Measurements from ENCODE around the gene CRB2. TPM values are rescaled to one million over a fixed set of nuclear protein-coding genes. Genes with fewer than 3 reads are reported as not detected.
A peak's percentile ranks its signal among the peaks of the same experiment; 100 is the strongest.

The CRB2 gene
- total RNA-seq, 2 experiments from 2014 or later = 0.09 TPM; not detected in 1

- H3K36me3 Mint-ChIP-seq (ENCODE audit: low read depth) = no peaks in the 10 kb centered on the region
- CTCF ChIA-PET = interaction anchor here (0.6 to 3.6 kb wide), 60 partner anchors 9 to 689 kb away, joined by 3 to 63 read pairs (median 4); partner anchors contain the start of gene STRBP
- peak; percentile 77 for DNase-seq
- peak; percentile 88 for ATAC-seq
- H3K9me3 Mint-ChIP-seq = no peaks in the 10 kb centered on the region
- no peak overlapping the region for H3K4me3 Mint-ChIP-seq
- intact Hi-C loops (cut with micrococcal nuclease) = loop anchor here (5.0 kb wide), 2 partner anchors 37 to 268 kb away; no protein-coding TSS in a partner anchor
- POLR2A ChIA-PET = interaction anchor here (1.0 to 1.8 kb wide), 3 partner anchors 81 to 257 kb away, joined by 3 to 6 read pairs (median 4); no protein-coding TSS in a partner anchor
- no peak overlapping the region for H3K27ac Mint-ChIP-seq
- peaks cover 9% of the 10 kb centered on the region for H3K27me3 Mint-ChIP-seq
- peaks cover 4% of the 10 kb centered on the region for H3K4me1 Mint-ChIP-seq (ENCODE audit: low read depth)
- TF ChIP-seq, protein P1, sequence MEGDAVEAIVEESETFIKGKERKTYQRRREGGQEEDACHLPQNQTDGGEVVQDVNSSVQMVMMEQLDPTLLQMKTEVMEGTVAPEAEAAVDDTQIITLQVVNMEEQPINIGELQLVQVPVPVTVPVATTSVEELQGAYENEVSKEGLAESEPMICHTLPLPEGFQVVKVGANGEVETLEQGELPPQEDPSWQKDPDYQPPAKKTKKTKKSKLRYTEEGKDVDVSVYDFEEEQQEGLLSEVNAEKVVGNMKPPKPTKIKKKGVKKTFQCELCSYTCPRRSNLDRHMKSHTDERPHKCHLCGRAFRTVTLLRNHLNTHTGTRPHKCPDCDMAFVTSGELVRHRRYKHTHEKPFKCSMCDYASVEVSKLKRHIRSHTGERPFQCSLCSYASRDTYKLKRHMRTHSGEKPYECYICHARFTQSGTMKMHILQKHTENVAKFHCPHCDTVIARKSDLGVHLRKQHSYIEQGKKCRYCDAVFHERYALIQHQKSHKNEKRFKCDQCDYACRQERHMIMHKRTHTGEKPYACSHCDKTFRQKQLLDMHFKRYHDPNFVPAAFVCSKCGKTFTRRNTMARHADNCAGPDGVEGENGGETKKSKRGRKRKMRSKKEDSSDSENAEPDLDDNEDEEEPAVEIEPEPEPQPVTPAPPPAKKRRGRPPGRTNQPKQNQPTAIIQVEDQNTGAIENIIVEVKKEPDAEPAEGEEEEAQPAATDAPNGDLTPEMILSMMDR (IDR thresholded peaks at IDR 0.05) = peak; percentile 96
Observed at GRCh38 chr9:123349691-123350480, 6.1 kb upstream of the CRB2 start.

GRCh38 chr9:123350590-123351310, 5.2 kb upstream of the CRB2 start:
- DNase-seq (no peak), ATAC-seq (no peak)
- Mint-ChIP-seq H3K4me3 (no peak overlapping the region), H3K4me1 (ENCODE audit: low read depth) (peaks cover 4% of the 10 kb centered on the region), H3K9me3 (no peaks in the 10 kb centered on the region), H3K27me3 (peaks cover 9% of the 10 kb centered on the region), H3K27ac (no peak overlapping the region), H3K36me3 (ENCODE audit: low read depth) (no peaks in the 10 kb centered on the region)
- TF ChIP-seq, protein P1 (IDR thresholded peaks at IDR 0.05) = no peak
- ChIA-PET CTCF (interaction anchor here (0.6 to 3.6 kb wide), 38 partner anchors 8 to 689 kb away, joined by 3 to 63 read pairs (median 6); partner anchors contain the start of gene STRBP), POLR2A (no interaction called here)
- intact Hi-C loops (cut with micrococcal nuclease) = loop anchor here (5.0 kb wide), 2 partner anchors 37 to 268 kb away; no protein-coding TSS in a partner anchor

DNA sequence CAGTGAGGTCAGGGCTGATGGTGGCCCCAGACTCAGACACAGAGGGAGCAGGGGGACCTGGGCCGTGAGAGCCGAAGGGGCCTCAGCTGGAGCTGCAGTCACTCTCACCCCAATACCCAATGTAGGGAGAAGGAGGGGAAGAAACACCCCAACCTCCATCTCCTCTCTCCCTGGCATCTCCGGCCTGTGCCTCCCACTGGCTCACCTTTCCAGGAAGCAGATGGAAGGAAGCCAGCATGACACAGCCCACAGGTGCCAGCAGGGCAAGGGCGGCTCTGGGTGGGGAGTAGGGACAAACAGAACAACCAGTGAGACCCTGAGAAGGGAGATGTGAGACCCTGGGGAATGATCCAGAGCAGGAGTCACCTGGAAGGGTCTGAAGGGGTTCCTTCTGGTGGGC, 3.0 kb upstream of the CRB2 start:
- ATAC-seq = no peak
- no peak for DNase-seq
- Mint-ChIP-seq H3K9me3 (no peaks in the 10 kb centered on the region), H3K27ac (no peak overlapping the region), H3K27me3 (peaks cover 9% of the 10 kb centered on the region), H3K4me3 (no peak overlapping the region), H3K36me3 (ENCODE audit: low read depth) (no peaks in the 10 kb centered on the region), H3K4me1 (ENCODE audit: low read depth) (peaks cover 4% of the 10 kb centered on the region)
- TF ChIP-seq, protein P1 (IDR thresholded peaks at IDR 0.05) = no peak
- ChIA-PET CTCF (interaction anchor here (1.1 to 3.9 kb wide), 4 partner anchors 33 to 270 kb away, joined by 3 to 42 read pairs (median 7); no protein-coding TSS in a partner anchor), POLR2A (interaction anchor here (1.7 kb wide), 1 partner anchor 35 kb away, joined by 5 read pairs; no protein-coding TSS in a partner anchor)
- intact Hi-C loops (cut with micrococcal nuclease) = loop anchor here (5.0 kb wide), 2 partner anchors 34 to 271 kb away; no protein-coding TSS in a partner anchor

DNA sequence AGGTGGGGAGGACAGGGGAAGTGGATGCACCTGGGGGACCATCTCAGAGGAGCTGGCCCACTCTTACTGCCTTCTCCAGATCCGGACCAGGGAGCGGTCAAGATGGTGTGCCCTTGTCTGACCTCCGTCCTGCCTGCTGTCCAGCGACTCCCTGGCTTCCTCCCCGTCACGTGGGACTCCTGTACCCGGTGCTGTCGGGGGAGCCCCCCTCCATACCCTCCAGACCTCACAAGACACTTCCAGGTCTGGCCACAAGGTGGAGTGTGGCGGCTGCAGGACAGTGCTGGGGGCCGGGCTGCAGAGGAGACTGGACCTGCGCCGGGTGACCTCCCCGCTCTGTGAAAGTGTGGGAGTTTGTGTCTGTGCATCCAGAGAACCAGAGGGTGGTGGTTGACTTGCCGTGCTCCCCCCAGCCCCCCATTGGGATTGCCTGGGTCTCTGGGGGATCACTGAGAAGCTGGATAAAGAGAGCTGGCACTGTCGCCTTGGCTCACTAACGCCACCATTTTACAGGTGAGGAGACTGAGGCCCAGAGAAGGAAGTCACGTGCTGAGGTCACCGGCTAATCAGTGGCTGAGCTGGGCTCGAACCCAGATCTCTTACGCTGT, 1.9 kb upstream of the CRB2 start:
- H3K27ac Mint-ChIP-seq = no peak overlapping the region
- intact Hi-C loops (cut with micrococcal nuclease) = loop anchor here (5.0 kb wide), 2 partner anchors 33 to 272 kb away; no protein-coding TSS in a partner anchor
- CTCF ChIA-PET = interaction anchor here (0.6 to 3.9 kb wide), 35 partner anchors 9 to 687 kb away, joined by 3 to 42 read pairs (median 4); no protein-coding TSS in a partner anchor
- POLR2A ChIA-PET = interaction anchor here (0.7 to 1.7 kb wide), 3 partner anchors 15 to 380 kb away, joined by 3 to 5 read pairs (median 3); no protein-coding TSS in a partner anchor
- H3K4me3 Mint-ChIP-seq = no peak overlapping the region
- H3K36me3 Mint-ChIP-seq (ENCODE audit: low read depth) = no peaks in the 10 kb centered on the region
- peaks cover 9% of the 10 kb centered on the region for H3K27me3 Mint-ChIP-seq
- peak; percentile 84 for ATAC-seq
- TF ChIP-seq, protein P1 (IDR thresholded peaks at IDR 0.05) = peak; percentile 91
- H3K4me1 Mint-ChIP-seq (ENCODE audit: low read depth) = peaks cover 7% of the 10 kb centered on the region
- peak; percentile 79 for DNase-seq
- H3K9me3 Mint-ChIP-seq = no peaks in the 10 kb centered on the region
